Hematopoietic multipotent progenitor cell treated with erythropoietin and hydrocortisone succinate and interleukin-3 and kit ligand, for 15 days (in vitro differentiated cells): Measurements from ENCODE around the gene CAMSAP3.

Experiments used
- DNase-seq: peaks from one replicate; pipeline ENCODE4 v3.0.0-alpha.2; 2015; ENCODE audit warnings: low spot score

The CAMSAP3 gene

GRCh38 chr19:7614859-7615741 lies 19.4 kb downstream of the CAMSAP3 start:
- no peak for DNase-seq

- DNase-seq = no peak
Measured at GRCh38 chr19:7617172-7617571, 21.5 kb downstream of the CAMSAP3 start.

GRCh38 chr19:7617735-7618134 lies 22.1 kb downstream of the CAMSAP3 start:
- no peak for DNase-seq

DNA sequence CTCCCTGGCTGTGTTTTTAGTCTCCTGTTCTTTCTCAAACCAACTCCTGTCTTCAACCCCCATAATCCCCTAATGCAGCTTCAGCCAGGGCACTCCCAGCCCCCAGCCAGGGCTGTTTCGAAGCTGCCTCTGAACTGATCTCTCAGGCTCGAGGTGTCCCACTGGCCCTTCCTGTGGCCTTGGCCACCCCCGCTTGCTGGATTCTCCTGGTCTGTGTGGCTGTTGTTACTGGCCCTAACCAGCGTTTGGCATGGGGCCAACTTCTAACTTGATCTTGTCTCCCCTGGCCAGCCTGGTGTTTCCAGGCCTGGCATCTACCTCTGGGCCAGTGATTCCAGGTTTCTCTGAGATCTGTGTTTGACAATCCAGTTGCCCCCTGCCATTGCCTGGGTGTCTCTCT lies 22.7 kb downstream of the CAMSAP3 start:
- DNase-seq = no peak

DNA sequence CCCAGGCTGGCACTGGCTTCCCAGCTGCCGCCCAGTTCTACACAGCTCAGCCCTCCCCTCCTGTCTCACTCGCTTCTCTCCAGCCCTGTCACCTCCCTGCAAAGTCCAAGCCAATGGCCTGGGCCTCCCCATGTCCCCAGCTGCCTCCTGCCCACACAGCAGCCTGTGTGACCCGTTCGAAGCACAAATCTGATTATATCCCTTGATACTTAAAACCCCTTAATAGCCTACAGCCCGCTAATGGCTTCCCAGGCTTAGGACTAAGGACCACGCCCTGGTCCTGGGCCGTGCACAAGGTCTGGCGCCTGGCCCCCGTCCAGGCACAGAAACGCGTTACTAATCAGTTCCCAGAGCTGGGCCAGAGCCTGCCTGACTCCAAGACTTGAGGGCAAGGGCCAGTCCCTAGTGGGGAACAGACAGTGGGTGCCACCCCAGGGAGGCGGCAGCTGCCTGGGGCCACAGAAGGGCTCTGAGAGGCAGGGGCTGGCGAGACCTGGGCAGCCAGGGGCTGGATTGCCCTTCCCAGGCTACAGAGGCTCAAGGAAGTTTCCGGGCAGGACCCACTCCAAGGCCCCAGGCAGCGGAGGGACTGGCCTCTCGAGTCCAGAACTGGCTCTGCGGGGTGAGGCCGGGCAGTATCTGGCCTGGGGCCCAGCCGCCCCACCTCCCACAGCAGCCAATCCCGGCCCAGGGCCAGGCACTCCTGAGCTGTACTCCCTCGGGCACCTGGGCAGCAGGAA lies 23.3 kb downstream of the CAMSAP3 start:
- no peak for DNase-seq

DNA sequence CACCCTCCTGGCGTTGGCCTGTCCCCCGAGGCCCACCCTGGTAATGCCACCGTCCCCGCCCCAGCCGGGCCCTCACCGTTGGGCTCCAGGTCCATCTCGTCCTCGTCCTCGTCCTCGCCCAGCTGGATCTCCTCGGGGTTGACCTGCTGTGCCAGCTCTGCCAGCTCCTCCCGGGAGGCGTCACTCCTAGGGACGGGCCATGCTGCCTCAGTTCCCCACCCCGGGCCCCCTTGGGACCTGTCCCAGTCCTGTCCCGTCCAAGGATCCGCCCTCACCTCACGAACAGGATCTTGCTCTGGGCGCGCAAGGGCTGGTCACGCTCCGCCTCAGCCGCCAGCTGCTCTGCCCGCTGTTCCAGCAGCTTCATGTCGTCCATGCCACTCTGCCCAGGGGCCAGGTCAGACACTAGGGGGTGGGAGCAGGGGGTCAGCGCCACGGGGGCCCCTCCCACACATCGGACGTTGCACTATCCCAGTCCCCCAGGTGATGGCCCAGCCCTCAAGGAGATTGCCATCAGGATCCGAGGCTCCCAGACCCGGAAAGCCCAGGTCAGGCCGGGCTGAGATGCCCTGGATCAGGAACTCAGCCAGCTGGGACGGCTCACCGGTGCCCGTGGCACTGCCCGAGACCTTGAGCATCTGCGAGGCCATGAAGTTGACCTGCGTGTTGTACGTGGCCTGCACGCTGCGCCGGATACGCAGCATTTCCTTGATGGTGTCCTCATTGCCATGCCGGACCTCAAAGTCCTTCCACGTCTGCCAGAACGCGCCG lies 24.2 kb downstream of the CAMSAP3 start:
- no peak for DNase-seq

DNA sequence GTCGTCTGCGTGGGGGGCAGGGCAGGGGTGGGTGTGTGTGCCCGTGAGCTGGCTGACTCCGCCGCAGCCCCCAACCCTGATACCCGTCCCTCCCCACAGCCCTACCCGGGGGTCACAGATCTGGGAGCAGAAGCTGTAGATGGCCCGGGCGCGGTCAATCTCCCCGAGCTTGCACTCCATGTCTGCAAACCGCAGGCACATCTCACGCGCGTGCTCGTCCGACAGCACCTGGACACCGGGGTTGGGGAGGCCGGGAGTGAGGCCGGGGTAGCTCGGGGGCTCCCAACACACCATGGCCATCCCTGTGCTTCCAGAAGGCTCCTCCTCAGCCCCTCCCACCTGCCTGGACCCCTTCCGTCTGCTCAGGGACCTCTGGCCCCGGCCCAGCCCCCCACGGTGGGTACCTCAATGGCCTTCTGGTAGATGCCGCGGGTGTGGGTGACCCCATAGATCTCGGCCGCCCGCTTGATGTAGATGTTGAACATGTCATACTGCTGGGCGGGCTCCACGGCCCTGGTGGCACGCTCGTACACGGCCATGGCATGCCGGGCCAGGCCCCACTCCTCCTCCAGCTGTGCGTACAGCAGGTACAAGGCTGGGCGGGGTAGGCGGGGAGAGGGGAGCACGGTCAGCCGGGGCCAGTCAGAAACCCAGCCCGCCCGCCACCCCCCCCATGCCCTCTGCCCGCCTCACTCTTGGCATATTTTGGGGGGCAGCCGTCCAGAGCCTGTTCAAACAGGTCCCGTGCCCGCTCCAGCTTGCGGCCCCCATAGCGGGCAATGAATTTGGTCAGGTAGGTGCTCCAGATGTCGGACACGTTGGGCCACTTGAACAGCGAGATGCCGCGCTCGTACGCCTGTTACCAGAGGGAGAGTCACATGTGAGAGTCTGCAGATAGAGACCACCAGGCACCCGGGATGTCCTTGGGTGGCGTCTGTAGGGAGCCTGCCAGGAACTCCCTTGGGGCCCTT lies 25.1 kb downstream of the CAMSAP3 start:
- no peak for DNase-seq

DNA sequence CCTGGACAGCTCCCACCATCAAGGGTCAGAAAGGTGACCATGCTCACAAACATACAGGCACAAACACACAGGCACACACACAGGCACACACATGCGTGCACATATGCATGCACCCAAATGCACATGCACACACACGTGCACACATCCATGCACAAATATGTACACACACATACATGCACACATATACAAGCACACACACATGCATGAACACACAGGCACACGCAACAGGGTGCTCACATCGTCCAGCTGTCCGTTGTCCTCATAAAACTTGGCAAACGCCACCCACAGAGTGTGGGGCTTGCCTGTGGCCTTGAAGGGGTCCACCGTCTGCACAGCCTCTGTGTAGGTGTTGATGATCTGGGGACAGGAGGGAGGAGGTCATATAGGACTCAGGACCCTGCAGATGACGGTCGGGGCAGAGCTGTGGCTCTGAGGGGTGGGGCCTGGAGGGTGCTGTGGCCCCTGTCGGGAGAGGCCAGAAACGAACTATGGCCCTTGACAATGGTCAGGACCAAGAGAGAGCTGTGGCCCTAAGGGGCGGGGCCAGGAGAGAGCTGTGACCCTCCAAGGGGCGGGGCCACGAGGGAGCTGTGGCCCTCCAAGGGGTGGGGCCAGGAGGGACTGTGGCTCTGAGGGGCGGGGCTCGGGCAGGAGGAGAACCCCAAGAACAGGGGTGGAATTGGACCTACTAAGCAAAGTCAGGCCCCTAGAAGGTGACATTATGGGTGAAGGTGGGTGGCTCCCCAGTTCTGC lies 27.4 kb downstream of the CAMSAP3 start:
- no peak for DNase-seq

DNA sequence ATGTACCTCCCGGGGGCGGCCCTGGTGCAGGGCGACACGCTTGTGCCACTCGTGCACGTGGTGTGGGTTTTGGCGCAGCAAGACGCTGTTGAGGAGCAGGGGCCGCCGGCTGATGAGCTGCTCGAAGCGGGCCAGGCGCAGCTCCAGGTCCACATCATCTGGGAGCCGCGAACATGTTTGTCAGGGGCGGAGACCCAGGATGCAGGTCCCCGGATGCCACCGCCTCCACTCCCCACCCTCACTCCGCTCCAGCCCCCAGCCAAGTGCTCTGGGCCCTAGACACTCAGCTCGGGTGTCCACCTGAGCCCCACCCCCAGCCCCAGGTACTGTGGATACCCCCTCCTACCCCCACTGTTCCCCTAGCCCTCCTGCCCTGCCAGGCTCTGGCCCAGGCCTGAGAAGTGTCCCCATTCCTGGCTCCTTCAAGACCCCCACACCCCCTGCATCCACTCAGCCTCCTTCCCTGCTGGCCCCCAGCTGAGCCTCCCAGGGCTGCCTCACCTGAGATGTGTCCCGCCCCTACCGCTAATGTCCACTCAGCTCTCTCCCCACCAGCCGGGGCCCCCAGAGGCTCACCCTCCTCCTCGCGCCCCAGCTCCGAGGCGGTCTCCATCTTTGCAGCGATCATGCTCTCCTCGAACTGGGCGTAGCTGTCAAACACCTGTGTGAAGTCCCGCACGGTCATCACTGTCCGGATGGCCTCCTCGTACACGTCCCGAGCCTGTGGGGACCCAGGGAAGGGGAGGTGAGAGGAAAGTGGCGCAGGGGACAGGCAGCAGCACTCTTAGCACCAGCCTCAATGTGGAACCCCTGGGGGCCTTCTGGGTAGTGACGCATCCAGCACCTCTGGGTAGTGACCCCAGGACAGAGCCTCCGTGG lies 28.3 kb downstream of the CAMSAP3 start:
- DNase-seq = no peak

DNA sequence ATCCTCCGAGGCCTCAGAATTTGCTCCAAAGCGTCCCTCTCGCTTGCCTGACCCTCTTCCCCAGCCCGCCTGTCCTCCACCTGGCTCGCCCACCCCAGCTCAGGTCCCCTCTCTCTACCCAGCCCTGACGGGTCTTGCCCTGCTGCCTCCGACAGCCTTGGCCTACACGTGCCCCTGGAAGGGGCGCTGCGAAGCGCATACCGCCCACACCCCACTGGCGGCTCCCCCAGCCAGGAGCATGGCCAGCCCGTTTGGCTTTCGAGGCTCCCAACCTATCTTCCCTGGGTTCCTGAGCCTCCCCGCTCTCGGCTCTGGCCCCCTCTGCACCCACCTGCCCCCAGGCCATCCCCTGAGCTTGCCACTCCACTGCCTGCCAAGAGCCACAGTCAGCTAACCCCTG lies 29.1 kb downstream of the CAMSAP3 start:
- DNase-seq = no peak

GRCh38 chr19:7625763-7626372 lies 30.2 kb downstream of the CAMSAP3 start:
- no peak for DNase-seq

- DNase-seq = no peak
Measured at GRCh38 chr19:7627166-7627565, 31.5 kb downstream of the CAMSAP3 start.

- DNase-seq = no peak
Measured at GRCh38 chr19:7628589-7629311, 33.1 kb downstream of the CAMSAP3 start.

DNA sequence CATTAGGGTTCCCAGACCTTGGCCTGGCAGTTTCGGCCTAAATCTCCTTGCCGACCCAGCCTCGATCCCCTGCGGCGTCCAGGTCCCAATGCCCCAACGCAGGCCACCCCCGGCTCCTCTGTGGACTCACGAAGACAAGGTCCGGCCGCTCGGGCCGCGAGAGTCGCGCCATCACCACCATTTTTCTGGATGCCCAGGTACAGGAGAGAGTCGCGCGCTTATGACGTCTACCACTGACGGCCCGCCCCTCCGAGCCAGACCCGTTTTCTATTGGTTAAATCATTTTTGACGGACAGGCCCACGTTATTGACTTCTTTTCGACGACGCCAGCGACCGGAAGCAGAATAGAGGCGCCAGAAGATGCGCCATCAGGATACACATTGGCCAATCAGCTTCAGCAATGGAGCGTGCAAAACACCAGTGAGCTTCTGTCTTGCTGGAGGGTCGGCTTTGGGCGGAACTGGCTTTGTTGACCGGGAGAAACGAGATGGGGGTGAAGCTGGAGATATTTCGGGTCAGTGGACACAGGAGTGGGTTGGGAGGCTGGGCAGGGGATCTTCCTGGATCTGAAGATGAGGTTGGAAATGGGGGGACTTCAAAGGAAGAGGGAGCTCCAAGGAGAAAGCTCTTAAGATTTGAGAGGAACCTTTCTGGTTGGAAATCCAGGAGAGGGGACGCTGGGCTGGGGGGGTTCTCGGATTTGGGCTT lies 33.8 kb downstream of the CAMSAP3 start, which contains the start of the genes PET100 and XAB2:
Gene PET100, plus strand, starts transcription at position 447 of the 708 bp plus-strand sequence. Its CDS starts 41 bp downstream, at position 488.
Gene XAB2, minus strand, starts transcription at position 199 of the 708 bp plus-strand sequence. Its CDS starts 18 bp downstream, at position 181.
- peak; percentile 99 for DNase-seq

DNA sequence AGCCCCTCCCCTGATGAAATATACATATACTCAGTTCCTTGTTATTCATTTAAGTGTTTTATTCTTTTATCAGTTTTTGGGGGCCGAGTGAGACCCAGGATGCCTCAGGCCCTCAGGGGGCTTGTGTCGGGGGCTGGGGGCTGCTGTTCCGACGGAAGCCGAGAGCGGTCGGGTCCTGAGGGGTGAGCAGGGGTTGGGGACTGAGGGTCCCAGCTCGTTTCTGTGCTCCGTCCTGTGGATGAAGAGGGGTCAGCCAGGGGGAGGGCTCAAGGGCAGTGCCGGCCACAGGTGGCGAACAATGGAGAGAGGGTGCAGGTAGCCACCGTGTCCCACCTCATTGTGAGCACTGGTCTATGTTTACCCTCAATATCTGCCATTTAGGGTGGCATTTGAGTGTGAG lies 35.9 kb downstream of the CAMSAP3 start:
- DNase-seq = no peak

- DNase-seq = no peak
Measured at GRCh38 chr19:7632340-7633203, 36.9 kb downstream of the CAMSAP3 start.

- no peak for DNase-seq
Measured at GRCh38 chr19:7633698-7634097, 38.0 kb downstream of the CAMSAP3 start, which contains the start of gene PCP2. PCP2 (minus strand) TSS chr19:7633719; CDS start chr19:7633457, 262 bp downstream.
